GM12864 (cell line): Measurements from ENCODE around the gene TMEM121B.

Experiments
- DNase-seq: peaks from one replicate; pipeline ENCODE4 v3.0.0-alpha.2; 2011; ENCODE audit warnings: low read depth
- H3K4me3 ChIP-seq: 2 replicates; pipeline ENCODE4 v1.5.1; 2011; ENCODE audit warnings: mild to moderate bottlenecking, low read depth, low read length, control low read depth
- CTCF ChIP-seq: IDR thresholded peaks from 2 replicates; pipeline ENCODE4 v1.5.1; 2011; ENCODE audit warnings: low read depth, mild to moderate bottlenecking, moderate library complexity, low read length, control low read depth, inconsistent platforms; ENCODE audit errors: missing control alignments

Gene TMEM121B

DNA sequence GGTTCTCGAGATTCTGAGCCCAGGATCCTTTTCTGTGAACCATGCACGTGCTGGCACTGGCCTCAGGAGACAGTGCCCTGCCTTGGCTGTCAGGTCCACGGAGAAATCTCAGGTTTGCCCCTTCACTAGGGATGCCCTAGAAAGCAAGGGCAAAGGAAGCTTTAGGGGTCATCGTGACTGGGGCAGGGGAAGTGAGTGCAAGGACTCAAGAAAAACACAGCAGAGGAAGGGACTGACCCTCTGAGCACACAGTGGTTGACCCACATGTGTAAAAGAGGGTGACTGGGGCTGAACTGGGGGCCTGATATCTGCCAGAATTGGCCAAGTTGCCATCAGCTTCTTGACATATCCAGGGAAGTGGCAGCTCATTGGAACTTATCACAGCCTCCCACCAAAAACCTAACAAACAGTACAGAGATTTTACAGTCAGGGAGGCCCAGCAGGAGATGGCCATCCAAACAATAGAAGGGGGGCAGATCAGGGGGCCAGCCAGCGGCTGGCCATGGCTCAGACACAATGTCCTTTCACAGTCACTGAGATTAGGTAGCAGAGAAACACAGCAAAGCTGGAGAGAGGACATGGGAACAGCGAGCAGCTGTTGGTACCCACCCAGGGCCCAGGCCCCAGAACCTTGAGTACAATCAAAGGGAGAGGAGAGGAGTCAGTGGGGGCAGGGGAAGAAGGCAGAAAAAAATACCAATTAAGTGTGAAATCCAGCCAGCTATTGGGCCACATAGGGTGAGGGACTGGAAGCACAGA is 4.4 kb downstream of the TMEM121B start:
- TF ChIP-seq CTCF = no peak
- H3K4me3 ChIP-seq = no peak overlapping the region
- DNase-seq = no peak

- no peak overlapping the region for H3K4me3 ChIP-seq
- no peak for TF ChIP-seq CTCF
- DNase-seq = no peak
These were observed 5.1 kb downstream of the TMEM121B start for GRCh38 chr22:17115945-17116565.

DNA sequence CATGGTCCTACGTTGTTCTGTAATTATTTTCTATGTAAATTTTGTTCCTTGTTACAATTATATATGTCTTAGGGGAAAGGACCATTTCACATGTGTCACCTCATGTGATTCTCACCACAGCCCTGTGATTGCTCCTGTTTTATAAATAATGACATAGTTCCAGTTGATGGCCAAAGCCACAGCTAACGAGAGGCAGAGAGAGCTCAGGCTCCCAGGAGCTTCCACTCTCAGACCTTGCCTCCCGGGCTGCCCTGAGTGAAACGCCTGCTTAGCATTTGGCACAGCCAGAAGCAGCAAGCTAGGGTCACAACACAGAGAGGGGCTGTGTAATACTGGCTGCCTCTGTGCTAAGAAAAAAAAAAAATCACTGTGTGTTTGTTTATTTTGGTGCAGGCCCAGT is 5.9 kb downstream of the TMEM121B start:
- no peak overlapping the region for H3K4me3 ChIP-seq
- no peak for DNase-seq
- no peak for TF ChIP-seq CTCF

DNA sequence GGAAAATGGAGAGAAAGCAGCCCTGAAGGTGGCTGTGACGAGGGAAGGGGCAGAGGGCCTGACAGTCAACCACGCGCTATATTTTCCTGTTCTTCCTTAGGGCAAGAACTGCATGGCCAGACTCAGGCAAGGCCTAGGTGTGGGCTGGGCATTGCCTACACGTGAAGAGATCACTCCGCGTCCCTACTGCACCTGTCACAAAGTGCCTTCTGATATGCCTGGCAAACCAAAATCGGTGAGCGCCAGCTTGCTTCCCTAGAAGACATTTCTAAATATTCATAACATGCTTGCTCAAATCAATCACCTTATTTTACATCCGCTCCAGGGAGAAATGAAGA is 6.3 kb downstream of the TMEM121B start:
- no peak for DNase-seq
- no peak for TF ChIP-seq CTCF
- H3K4me3 ChIP-seq = no peak overlapping the region

GRCh38 chr22:17114173-17114897 is 6.8 kb downstream of the TMEM121B start:
- no peak overlapping the region for H3K4me3 ChIP-seq
- DNase-seq = no peak
- no peak for TF ChIP-seq CTCF

GRCh38 chr22:17113600-17113999 is 7.6 kb downstream of the TMEM121B start:
- H3K4me3 ChIP-seq = no peak overlapping the region
- TF ChIP-seq CTCF = no peak
- DNase-seq = no peak
